ENCODE data around the gene CYSRT1.
"Not testable (repeated sequence)": the region's sequence is repeated elsewhere in the genome, so short reads cannot be mapped to it uniquely, and the experiment has no call there.

The CYSRT1 gene

DNA sequence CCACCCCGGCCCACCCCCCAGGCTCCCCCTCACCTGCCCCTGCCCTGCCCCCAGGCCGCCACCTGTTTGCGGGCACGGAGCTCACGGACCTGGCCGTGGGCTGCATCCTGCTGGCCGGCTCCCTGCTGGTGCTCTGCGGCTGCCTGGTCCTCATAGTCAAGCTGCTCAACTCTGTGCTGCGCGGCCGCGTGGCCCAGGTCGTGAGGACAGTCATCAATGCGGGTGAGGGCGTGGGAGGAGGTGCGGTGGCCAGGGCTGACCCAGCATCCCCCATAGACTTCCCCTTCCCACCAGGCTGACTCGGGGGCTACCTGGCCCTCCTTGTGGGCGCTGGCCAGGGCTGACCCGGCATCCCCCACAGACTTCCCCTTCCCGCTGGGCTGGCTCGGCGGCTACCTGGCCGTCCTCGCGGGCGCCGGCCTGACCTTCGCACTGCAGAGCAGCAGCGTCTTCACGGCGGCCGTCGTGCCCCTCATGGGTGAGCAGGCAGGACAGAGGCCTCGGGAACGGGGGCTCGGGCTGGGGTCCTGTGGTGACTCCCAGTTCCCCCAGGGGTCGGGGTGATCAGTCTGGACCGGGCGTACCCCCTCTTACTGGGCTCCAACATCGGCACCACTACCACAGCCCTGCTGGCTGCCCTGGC is 9.2 kb downstream of the CYSRT1 start:
- ATAC-seq (replicated peaks; ENCODE audit: extremely low read depth, poor library complexity, severe bottlenecking) (no peak), DNase-seq (ENCODE audit: low spot score in 2 of 2) (no peak)
- H3K4me1 Mint-ChIP-seq, result no peaks in the 10 kb centered on the region
- no peak overlapping the region for H3K4me3 Mint-ChIP-seq
- no peaks in the 10 kb centered on the region for H3K9me3 Mint-ChIP-seq
- H3K27ac Mint-ChIP-seq (ENCODE audit: low read depth), result no peak overlapping the region
- H3K36me3 Mint-ChIP-seq (ENCODE audit: insufficient read depth), result no peaks in the 10 kb centered on the region
- peaks cover 8% of the 10 kb centered on the region for H3K27me3 Mint-ChIP-seq

DNA sequence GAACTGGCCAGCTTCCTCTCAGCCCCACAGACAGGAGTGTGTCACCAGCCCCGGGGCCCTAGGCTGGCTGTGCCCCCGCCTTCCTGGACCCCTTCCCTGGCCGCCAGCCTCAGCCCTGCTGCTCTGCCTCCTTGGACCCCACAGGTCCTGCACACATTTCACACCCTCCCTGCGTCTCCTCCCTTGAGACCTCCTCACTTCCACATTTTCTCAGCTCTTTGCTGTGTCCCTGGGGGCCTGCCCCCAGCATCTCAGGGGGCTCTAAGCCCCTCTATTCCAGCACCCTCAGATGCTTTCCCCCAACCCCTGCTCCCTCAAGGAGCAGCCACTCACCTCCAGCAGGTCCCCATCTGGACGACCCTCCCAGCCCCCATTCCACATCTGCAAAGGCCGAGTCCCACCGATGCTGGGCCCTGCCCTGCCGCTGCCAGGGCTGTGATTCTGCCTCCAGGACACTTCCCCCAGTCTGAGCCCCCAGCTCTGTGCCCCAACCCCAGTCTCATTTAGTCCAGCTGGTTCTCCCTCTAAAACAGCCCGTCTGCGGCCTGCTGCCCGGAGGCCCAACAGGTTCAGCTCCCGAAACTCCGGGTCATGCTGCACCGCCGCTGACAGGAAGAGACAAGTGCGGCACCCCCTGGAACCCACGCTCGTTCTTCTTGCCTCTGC is 9.9 kb downstream of the CYSRT1 start:
- peak overlapping the region; percentile 51 for H3K27ac Mint-ChIP-seq (ENCODE audit: low read depth)
- H3K36me3 Mint-ChIP-seq (ENCODE audit: insufficient read depth), result no peaks in the 10 kb centered on the region
- H3K4me1 Mint-ChIP-seq, result no peaks in the 10 kb centered on the region
- ATAC-seq (replicated peaks; ENCODE audit: extremely low read depth, poor library complexity, severe bottlenecking), result no peak
- no peaks in the 10 kb centered on the region for H3K9me3 Mint-ChIP-seq
- H3K4me3 Mint-ChIP-seq, result no peak overlapping the region
- DNase-seq (ENCODE audit: low spot score in 2 of 2), result no peak
- H3K27me3 Mint-ChIP-seq, result peaks cover 8% of the 10 kb centered on the region

DNA sequence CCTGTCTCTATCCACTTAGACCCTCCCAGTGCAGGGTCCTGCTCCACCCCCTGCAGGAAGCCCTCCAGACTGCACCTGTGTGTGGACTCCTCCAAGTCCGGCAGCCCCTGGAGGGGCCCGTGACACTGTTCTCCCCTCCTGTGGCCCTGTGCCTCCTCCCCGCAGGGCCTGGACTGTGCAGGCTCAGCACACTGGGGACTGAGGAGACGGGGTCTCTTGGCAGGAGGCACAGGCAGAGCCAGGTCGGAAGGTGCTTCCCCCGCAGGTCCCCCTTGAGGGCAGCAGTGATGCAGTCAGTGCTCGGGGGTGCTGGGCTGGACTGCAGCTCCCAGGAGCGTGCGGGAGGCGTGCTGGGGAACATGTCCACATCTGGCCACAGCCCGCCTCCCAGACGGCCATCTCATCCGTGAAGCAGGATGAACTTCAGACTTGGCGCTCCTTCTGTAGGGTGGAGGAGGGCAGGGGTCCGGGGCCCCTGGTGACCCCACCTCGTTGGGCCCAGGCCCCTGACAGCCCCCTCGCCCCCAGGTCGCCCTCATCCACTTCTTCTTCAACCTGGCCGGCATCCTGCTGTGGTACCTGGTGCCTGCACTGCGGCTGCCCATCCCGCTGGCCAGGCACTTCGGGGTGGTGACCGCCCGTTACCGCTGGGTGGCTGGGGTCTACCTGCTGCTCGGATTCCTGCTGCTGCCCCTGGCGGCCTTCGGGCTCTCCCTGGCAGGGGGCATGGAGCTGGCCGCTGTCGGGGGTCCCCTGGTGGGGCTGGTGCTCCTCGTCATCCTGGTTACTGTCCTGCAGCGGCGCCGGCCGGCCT is 10.7 kb downstream of the CYSRT1 start:
- H3K27me3 Mint-ChIP-seq, result peaks cover 8% of the 10 kb centered on the region
- DNase-seq (ENCODE audit: low spot score in 2 of 2) (no peak), ATAC-seq (replicated peaks; ENCODE audit: extremely low read depth, poor library complexity, severe bottlenecking) (no peak)
- peaks cover 2% of the 10 kb centered on the region for H3K36me3 Mint-ChIP-seq (ENCODE audit: insufficient read depth)
- peak overlapping the region; percentile 51 for H3K27ac Mint-ChIP-seq (ENCODE audit: low read depth)
- H3K9me3 Mint-ChIP-seq, result no peaks in the 10 kb centered on the region
- no peaks in the 10 kb centered on the region for H3K4me1 Mint-ChIP-seq
- no peak overlapping the region for H3K4me3 Mint-ChIP-seq

DNA sequence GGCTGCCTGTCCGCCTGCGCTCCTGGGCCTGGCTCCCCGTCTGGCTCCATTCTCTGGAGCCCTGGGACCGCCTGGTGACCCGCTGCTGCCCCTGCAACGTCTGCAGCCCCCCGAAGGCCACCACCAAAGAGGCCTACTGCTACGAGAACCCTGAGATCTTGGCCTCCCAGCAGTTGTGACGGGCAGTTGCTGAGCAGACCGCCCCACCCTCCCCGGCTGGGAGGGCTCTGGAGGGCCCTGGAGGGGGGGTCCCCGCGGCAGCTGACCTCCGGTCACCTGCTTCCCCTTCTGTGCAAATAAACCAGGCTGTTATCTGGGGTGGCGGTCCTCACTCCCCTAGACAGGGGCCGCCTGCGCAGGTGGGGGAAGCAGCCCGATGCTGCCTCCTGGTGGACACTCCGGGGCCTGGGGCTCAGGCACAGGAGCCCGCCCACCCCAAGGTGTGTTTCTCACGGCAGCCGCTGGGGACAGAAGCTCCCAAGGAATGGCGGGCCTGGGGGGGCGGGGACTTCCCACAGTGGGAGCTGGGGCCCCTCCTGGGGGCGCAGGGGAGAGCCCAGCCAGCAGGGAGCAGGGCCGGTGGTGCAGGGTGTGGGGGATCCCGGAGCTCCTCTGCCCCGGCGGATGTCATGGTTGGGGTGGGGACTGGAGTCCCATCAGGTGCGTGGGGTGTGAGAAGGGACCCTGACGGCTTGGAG is 11.4 kb downstream of the CYSRT1 start:
- peak; percentile 79 to 86 for DNase-seq (ENCODE audit: low spot score in 2 of 2)
- peaks cover 8% of the 10 kb centered on the region for H3K36me3 Mint-ChIP-seq (ENCODE audit: insufficient read depth)
- no peaks in the 10 kb centered on the region for H3K9me3 Mint-ChIP-seq
- H3K27ac Mint-ChIP-seq (ENCODE audit: low read depth), result no peak overlapping the region
- ATAC-seq (replicated peaks; ENCODE audit: extremely low read depth, poor library complexity, severe bottlenecking), result peak; percentile 17
- no peak overlapping the region for H3K4me3 Mint-ChIP-seq
- peaks cover 6% of the 10 kb centered on the region for H3K4me1 Mint-ChIP-seq
- H3K27me3 Mint-ChIP-seq, result peaks cover 8% of the 10 kb centered on the region

DNA sequence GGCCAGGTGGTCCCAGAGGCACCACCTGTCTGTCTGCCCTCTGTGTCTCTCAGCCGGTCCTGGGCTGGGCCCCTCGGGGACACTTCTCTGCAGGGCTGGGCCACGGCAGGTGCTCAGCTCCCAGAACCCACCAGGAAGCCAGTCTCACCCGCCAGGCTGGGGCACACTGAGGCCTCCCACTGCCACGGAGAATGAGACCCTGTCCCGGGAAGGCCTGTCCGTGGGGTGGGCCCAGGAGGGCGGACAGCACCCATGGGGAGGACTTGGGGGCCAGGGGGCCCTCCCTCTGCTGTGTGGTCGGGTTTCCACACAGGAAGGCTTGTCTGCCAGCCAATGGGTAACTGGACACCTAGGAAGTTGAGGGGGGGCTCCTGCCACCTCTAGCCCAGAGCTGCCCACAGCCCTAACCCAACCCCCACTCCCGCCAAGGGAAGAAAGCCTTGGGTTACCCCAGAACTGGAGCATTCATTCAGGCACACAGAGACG is 12.0 kb downstream of the CYSRT1 start:
- peaks cover 6% of the 10 kb centered on the region for H3K4me1 Mint-ChIP-seq
- peaks cover 8% of the 10 kb centered on the region for H3K27me3 Mint-ChIP-seq
- peaks cover 10% of the 10 kb centered on the region for H3K36me3 Mint-ChIP-seq (ENCODE audit: insufficient read depth)
- H3K27ac Mint-ChIP-seq (ENCODE audit: low read depth), result no peak overlapping the region
- ATAC-seq (replicated peaks; ENCODE audit: extremely low read depth, poor library complexity, severe bottlenecking) (no peak), DNase-seq (ENCODE audit: low spot score in 2 of 2) (no peak)
- no peaks in the 10 kb centered on the region for H3K9me3 Mint-ChIP-seq
- H3K4me3 Mint-ChIP-seq, result no peak overlapping the region

DNA sequence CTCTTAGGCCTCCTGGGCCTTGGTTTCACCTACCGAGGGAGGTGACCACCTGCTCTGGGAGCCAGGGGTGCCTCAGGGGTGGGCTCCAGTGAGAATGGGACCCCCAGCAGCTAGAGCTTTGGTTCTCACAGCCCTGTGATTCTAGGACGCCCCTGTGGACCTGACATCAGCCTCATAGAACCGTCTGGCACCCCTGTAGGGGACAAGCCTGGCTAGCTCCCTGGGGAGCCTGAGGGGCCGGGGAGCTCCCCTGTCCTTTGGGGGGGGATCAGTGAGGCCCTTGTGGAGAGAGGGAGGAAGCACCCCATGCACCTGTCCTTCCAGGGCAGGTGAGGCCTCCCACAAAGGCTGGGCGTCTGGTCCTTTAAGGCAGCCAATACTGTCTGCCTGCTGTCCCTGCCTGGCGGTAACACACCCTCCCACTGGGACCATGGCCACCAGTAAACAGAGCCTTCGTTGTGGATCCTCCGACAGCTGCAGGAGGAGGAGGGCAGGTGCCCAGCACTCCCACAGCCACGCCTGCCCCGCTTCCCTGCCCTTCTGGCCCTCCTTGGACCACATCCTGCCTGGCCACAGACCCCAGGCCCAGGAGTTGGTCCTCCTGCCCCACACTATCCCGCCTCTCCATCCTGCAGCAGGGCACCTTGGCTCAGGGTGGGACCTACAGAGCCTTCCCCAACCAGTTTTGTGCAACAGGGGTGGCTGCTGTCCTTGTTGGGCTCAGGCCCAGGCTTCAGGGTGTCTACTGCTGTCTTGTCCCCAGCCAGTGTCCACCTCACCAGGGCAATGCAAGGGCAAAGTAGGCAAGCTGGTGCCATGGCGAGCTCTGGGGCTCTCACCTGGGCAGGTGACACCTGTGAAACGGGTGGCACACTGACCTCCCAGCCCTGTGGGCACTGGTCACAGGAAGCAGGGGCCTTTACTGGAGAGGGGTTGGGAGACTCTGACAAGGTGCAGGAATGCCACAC is 13.1 kb downstream of the CYSRT1 start:
- Mint-ChIP-seq H3K27ac (ENCODE audit: low read depth) (no peak overlapping the region), H3K4me1 (peaks cover 16% of the 10 kb centered on the region), H3K27me3 (peaks cover 8% of the 10 kb centered on the region), H3K9me3 (no peaks in the 10 kb centered on the region), H3K4me3 (no peak overlapping the region), H3K36me3 (ENCODE audit: insufficient read depth) (peaks cover 20% of the 10 kb centered on the region)
- DNase-seq (ENCODE audit: low spot score in 2 of 2) (no peak), ATAC-seq (replicated peaks; ENCODE audit: extremely low read depth, poor library complexity, severe bottlenecking) (no peak)

DNA sequence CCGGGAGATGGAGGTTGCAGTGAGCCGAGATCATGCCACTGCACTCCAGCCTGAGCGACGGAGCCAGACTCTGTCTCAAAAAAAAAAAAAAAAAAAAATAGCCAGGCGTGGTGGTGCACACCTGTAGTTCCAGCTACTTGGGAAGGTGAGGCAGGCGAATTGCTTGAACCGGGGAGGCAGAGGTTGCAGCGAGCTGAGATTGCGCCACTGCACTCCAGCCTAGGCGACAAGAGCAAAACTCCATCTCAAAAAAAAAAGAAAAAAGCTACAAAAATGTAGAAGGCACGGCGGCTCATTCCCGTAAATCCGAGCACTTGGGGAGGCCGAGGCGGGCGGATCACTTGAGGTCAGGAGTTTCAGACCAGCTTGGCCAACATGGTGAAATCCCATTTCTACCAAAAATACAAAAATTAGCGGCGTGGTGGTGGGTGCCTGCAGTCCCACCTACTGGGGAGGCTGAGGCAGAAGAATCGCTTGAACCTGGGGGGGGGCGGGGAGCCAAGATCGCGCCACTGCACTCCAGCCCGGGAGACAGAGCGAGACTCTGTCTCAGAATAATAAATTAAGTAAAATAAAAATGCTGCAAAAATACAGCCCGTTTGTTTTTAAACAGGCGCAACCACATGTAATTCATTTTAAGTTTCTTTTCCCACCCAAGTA is 14.7 kb downstream of the CYSRT1 start:
- H3K9me3 Mint-ChIP-seq; DNase-seq (ENCODE audit: low spot score in 2 of 2); H3K27me3 Mint-ChIP-seq; ATAC-seq (replicated peaks; ENCODE audit: extremely low read depth, poor library complexity, severe bottlenecking): not testable (repeated sequence)
- Mint-ChIP-seq H3K4me1 (peaks cover 24% of the 10 kb centered on the region), H3K36me3 (ENCODE audit: insufficient read depth) (peaks cover 25% of the 10 kb centered on the region), H3K27ac (ENCODE audit: low read depth) (peak overlapping the region; percentile 46), H3K4me3 (peak overlapping the region; percentile 92)

DNA sequence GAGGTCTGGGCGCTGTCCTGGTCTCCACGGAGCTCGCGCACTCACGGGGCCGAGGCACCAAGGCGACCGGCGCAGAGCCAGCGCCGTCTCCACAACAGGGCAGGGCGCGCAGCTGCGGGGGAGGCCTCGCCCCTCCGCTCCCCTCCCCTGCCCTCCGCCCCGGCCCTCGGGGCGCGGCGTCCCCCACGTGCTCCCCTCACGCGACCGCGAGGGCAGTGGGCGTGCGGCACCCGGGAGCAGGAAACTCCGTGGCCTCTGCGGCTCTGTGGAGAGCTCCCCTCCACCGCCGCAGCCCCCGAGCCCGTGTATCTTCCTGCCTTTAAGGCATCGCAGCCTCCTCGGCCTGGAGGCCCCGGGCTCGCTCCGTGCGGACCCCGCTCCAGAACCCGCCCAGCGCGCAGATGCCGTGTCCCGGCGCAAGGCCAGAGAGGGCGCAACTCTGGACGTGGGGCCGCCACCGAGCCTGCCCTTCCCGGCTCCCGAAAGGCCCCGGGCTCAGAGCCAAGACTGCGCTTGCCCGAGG is 15.4 kb downstream of the CYSRT1 start:
- peak overlapping the region; percentile 88 for H3K27ac Mint-ChIP-seq (ENCODE audit: low read depth)
- no peaks in the 10 kb centered on the region for H3K27me3 Mint-ChIP-seq
- ATAC-seq (replicated peaks; ENCODE audit: extremely low read depth, poor library complexity, severe bottlenecking) (peak; percentile 33), DNase-seq (ENCODE audit: low spot score in 2 of 2) (peak in 1 of 2 donors; percentile 65)
- peaks cover 24% of the 10 kb centered on the region for H3K4me1 Mint-ChIP-seq
- no peaks in the 10 kb centered on the region for H3K9me3 Mint-ChIP-seq
- peaks cover 25% of the 10 kb centered on the region for H3K36me3 Mint-ChIP-seq (ENCODE audit: insufficient read depth)
- peak overlapping the region; percentile 92 for H3K4me3 Mint-ChIP-seq

DNA sequence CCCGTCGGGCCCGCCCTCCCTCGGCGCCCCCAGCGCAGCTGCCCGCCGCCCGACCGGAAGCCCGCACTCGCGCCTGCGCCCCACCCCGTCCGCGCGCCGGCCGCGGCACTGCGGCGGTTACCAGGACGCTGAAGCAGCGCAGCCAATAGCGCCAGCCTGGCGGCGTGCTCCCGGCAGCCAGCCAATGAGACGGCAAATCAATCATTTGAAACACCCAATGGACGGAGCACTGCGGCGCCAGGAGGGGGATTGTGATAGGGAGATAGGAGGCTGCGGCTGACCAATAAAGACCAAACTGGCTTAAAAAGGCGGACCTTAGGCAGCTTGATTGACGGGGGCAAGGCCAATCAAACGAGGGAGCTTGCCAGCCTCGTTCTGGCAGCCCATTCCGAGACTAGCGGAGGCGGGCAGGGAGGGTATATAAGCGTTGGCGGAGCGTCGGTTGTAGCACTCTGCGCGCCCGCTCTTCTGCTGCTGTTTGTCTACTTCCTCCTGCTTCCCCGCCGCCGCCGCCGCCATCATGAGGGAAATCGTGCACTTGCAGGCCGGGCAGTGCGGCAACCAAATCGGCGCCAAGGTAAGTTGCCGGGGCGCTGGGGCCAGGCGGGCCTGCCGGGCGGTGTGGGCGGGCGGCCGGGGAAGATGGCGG is 16.0 kb downstream of the CYSRT1 start, which contains the start of gene TUBB4B:
Gene TUBB4B (plus strand): TSS at position 447 of the 649 bp plus-strand sequence. CDS start 74 bp downstream, at position 521.
- H3K9me3 Mint-ChIP-seq, result no peaks in the 10 kb centered on the region
- no peaks in the 10 kb centered on the region for H3K27me3 Mint-ChIP-seq
- peaks cover 24% of the 10 kb centered on the region for H3K4me1 Mint-ChIP-seq
- H3K27ac Mint-ChIP-seq (ENCODE audit: low read depth), result peak within 1 kb of the TSS; percentile 88
- H3K36me3 Mint-ChIP-seq (ENCODE audit: insufficient read depth), result peaks cover 25% of the 10 kb centered on the region
- ATAC-seq (replicated peaks; ENCODE audit: extremely low read depth, poor library complexity, severe bottlenecking), result peak; percentile 86
- peak within 1 kb of the TSS; percentile 92 for H3K4me3 Mint-ChIP-seq
- peak; percentile 91 to 98 for DNase-seq (ENCODE audit: low spot score in 2 of 2)

DNA sequence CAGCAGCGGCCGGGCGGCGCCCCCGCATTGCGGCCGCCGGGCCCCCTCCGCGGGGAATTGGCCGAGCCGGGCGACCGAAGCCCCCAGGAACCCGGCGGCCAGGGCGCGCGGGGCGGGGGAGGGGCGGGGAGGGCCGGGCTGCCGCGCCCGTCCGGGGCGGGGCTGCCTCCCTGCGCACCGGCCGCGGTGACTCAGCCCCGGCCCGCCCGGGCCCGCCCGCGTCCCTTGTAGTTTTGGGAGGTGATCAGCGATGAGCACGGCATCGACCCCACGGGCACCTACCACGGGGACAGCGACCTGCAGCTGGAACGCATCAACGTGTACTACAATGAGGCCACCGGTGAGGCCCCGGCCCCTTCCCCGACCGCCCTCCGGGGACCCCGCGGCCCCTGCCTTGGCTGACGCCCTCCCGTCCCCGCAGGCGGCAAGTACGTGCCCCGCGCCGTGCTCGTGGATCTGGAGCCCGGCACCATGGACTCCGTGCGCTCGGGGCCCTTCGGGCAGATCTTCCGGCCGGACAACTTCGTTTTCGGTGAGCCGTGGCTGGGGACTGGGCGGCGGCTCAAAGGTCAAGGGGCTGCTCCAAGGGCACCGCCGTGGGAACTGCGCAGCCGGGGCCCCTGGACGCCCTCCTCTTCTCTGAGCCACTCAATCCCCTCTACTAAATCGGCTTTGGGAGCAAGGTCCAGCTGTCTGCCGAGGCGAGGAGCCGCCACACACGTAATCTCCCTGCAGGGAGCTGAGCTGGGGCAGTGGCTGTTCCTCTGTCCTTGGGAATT is 16.7 kb downstream of the CYSRT1 start:
- Mint-ChIP-seq H3K4me1 (peaks cover 24% of the 10 kb centered on the region), H3K27ac (ENCODE audit: low read depth) (peak overlapping the region; percentile 88), H3K27me3 (no peaks in the 10 kb centered on the region), H3K4me3 (peak overlapping the region; percentile 92), H3K9me3 (no peaks in the 10 kb centered on the region), H3K36me3 (ENCODE audit: insufficient read depth) (peaks cover 25% of the 10 kb centered on the region)
- DNase-seq (ENCODE audit: low spot score in 2 of 2) (no peak), ATAC-seq (replicated peaks; ENCODE audit: extremely low read depth, poor library complexity, severe bottlenecking) (peak; percentile 17)
